Neural cell (in vitro differentiated cells): ENCODE measurements around the gene CACTIN. TPM values are rescaled to one million over a fixed set of nuclear protein-coding genes. Genes with fewer than 3 reads are reported as not detected.

Source experiments
- H2AFZ ChIP-seq: fragments of 200-600, 300-800 bp; sonication (generic), shearing (Covaris generic); 2 replicates; pipeline ENCODE4 v1.6.0; 2014; ENCODE audit warnings: low read depth, mild to moderate bottlenecking, antibody characterized with exemption, low read length, moderate library complexity
- H3F3A ChIP-seq: fragments of 200-600 bp; shearing (Covaris generic); 2 replicates; pipeline ENCODE4 v1.6.1; 2016; ENCODE audit warnings: mild to moderate bottlenecking, moderate library complexity, mixed read lengths, antibody characterized with exemption, low read length; ENCODE audit not compliant: insufficient read depth, poor library complexity, severe bottlenecking
- H3K27ac ChIP-seq: fragments of 200-600, 300-800 bp; sonication (generic), shearing (Covaris generic); 2 replicates; pipeline ENCODE4 v1.5.1; 2014; ENCODE audit warnings: mild to moderate bottlenecking, low read length, moderate library complexity
- H3K27me3 ChIP-seq: fragments of 300-800, 200-600 bp; sonication (generic), shearing (Covaris generic); 2 replicates; pipeline ENCODE4 v1.6.0; 2014; ENCODE audit warnings: mild to moderate bottlenecking, low read depth, low read length, moderate library complexity; ENCODE audit not compliant: insufficient read depth
- H3K36me3 ChIP-seq: fragments of 300-800, 200-600 bp; sonication (generic), shearing (Covaris generic); 2 replicates; pipeline ENCODE4 v1.5.1; 2014; ENCODE audit warnings: mild to moderate bottlenecking, antibody characterized with exemption, low read length, moderate library complexity; ENCODE audit not compliant: insufficient read depth
- H3K4me2 ChIP-seq: fragments of 300-800, 200-600 bp; sonication (generic), shearing (Covaris generic); 2 replicates; pipeline ENCODE4 v1.6.0; 2014; ENCODE audit warnings: mild to moderate bottlenecking, low read length
- H3K4me3 ChIP-seq: fragments of 300-800, 200-600 bp; sonication (generic), shearing (Covaris generic); 2 replicates; pipeline ENCODE4 v1.5.1; 2014; ENCODE audit warnings: mild to moderate bottlenecking, low read length, moderate library complexity
- H3K79me2 ChIP-seq: fragments of 200-600 bp; shearing (Covaris generic); replicated peaks from 2 replicates; pipeline ENCODE4 v1.6.0; 2014; ENCODE audit warnings: mild to moderate bottlenecking, low read length, moderate library complexity; ENCODE audit not compliant: insufficient read depth
- H3K9ac ChIP-seq: fragments of 300-800, 200-600 bp; sonication (generic), shearing (Covaris generic); 2 replicates; pipeline ENCODE4 v1.6.1; 2016; ENCODE audit warnings: mild to moderate bottlenecking, low read length, mixed read lengths
- H3K9me2 ChIP-seq: fragments of 200-600 bp; shearing (Covaris generic); 2 replicates; pipeline ENCODE4 v1.6.1; 2016; ENCODE audit warnings: mild to moderate bottlenecking, low read length, mixed read lengths; ENCODE audit not compliant: insufficient read depth
- H3K9me3 ChIP-seq: fragments of 200-600, 300-800 bp; sonication (generic), shearing (Covaris generic); 2 replicates; pipeline ENCODE4 v1.6.1; 2016; ENCODE audit warnings: mild to moderate bottlenecking, mixed run types, low read length, moderate library complexity, mixed read lengths
- H4K20me1 ChIP-seq: fragments of 200-600 bp; shearing (Covaris generic); 2 replicates; pipeline ENCODE4 v1.6.1; 2016; ENCODE audit warnings: mild to moderate bottlenecking, mixed run types; ENCODE audit not compliant: insufficient read depth
- EP300 ChIP-seq: fragments of 450-650 bp; conservative IDR thresholded peaks from 2 replicates; pipeline ENCODE4 v1.6.1; 2014; ENCODE audit warnings: antibody characterized with exemption, mild to moderate bottlenecking, moderate library complexity; ENCODE audit not compliant: poor library complexity, severe bottlenecking
- EZH2 ChIP-seq: fragments of 200-600, 300-800 bp; shearing (Covaris generic), sonication (generic); IDR thresholded peaks from 2 replicates; pipeline ENCODE4 v1.6.1; 2014; ENCODE audit warnings: antibody characterized with exemption, low read length, borderline replicate concordance, mild to moderate bottlenecking; ENCODE audit not compliant: insufficient read depth, poor library complexity, severe bottlenecking
- MXI1 ChIP-seq: fragments of 450-650 bp; conservative IDR thresholded peaks from 2 replicates; pipeline ENCODE4 v1.6.1; 2014; ENCODE audit warnings: antibody characterized with exemption, mild to moderate bottlenecking; ENCODE audit not compliant: poor library complexity, severe bottlenecking
- POLR2AphosphoS5 ChIP-seq: IDR thresholded peaks from 2 replicates; pipeline ENCODE4 v1.6.1; 2012
- RAD21 ChIP-seq: fragments of 450-650 bp; conservative IDR thresholded peaks from 2 replicates; pipeline ENCODE4 v1.6.1; 2014; ENCODE audit warnings: antibody characterized with exemption, mild to moderate bottlenecking, moderate library complexity
- REST ChIP-seq: IDR thresholded peaks from 2 replicates; pipeline ENCODE4 v1.6.1; 2012; ENCODE audit warnings: borderline replicate concordance
- SMC3 ChIP-seq: fragments of 450-650 bp; conservative IDR thresholded peaks from 2 replicates; pipeline ENCODE4 v1.6.1; 2014; ENCODE audit warnings: antibody characterized with exemption, mild to moderate bottlenecking, moderate library complexity; ENCODE audit not compliant: poor library complexity
- TAF1 ChIP-seq: IDR thresholded peaks from 2 replicates; pipeline ENCODE4 v1.6.1; 2012; ENCODE audit warnings: low read depth
- polyA plus RNA-seq: library from polyadenylated mRNA; depleted of rRNA; stranded (reverse); fragments of >200 nt; gene quantifications from 2 replicates; pipeline ENCODE4 v1.2.3, GENCODE V29; 2014
- TF ChIP-seq, protein P1 (sequence below): fragments of 450-650 bp; IDR thresholded peaks from 2 replicates; pipeline ENCODE4 v1.5.1; 2014; ENCODE audit warnings: antibody characterized with exemption, mild to moderate bottlenecking, moderate library complexity; ENCODE audit not compliant: poor library complexity, severe bottlenecking

CACTIN gene
- polyA plus RNA-seq, 1 donor from 2014 or later: 21.4 TPM

DNA sequence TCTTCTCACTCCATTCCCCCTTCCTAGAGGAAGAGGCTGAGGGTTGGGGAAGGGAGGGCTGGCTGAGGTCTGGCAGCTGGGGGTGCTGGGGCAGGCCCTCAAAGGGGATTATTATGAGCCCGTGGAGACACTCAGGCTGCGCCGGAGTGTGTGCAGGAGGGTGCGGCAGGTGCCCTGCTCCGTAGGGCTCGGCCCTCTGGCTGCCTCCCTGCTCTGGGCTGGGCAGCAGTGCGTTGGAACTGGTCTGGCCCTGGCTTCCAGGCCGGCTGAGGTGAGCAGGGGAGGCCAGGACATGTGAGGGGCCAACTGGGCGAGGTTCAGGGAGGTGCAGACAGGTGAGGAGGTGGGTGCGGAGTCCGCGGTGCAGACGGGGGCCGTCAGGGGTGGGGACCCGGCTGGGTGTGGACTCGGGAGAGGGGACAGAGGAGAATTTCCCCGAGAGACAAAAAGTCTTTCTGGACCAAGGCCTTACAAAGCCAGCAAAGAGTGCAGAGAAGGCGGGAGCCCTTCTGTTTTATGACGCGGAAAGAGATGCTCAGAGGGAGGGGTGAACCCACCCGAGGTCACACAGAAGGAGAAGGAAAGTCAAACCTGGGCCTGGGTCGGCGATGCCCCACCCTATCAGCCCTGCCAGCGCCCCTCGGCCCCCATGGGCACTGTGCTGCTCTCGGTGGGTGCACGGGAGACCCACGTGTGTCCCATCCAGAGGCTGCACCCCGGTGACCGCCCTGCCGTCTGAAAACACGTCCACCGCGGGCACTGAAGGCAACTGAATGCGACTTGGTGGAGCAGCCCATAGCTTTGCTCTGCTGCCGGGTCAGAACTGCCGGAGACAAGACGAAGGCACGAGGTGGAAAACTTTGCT, 42.7 kb upstream of the CACTIN start:
- H3K4me3 ChIP-seq: no peak overlapping the region
- no peaks in the 10 kb centered on the region for H3K79me2 ChIP-seq
- TF ChIP-seq MXI1 (no peak), EZH2 (no peak), EP300 (no peak), TAF1 (no peak), REST (no peak), SMC3 (no peak), POLR2AphosphoS5 (no peak), RAD21 (no peak)
- TF ChIP-seq, protein P1, sequence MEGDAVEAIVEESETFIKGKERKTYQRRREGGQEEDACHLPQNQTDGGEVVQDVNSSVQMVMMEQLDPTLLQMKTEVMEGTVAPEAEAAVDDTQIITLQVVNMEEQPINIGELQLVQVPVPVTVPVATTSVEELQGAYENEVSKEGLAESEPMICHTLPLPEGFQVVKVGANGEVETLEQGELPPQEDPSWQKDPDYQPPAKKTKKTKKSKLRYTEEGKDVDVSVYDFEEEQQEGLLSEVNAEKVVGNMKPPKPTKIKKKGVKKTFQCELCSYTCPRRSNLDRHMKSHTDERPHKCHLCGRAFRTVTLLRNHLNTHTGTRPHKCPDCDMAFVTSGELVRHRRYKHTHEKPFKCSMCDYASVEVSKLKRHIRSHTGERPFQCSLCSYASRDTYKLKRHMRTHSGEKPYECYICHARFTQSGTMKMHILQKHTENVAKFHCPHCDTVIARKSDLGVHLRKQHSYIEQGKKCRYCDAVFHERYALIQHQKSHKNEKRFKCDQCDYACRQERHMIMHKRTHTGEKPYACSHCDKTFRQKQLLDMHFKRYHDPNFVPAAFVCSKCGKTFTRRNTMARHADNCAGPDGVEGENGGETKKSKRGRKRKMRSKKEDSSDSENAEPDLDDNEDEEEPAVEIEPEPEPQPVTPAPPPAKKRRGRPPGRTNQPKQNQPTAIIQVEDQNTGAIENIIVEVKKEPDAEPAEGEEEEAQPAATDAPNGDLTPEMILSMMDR: no peak
- no peak overlapping the region for H3K4me2 ChIP-seq
- no peak overlapping the region for H2AFZ ChIP-seq
- no peaks in the 10 kb centered on the region for H3K27me3 ChIP-seq
- H4K20me1 ChIP-seq: no peaks in the 10 kb centered on the region
- no peaks in the 10 kb centered on the region for H3K9me3 ChIP-seq
- H3F3A ChIP-seq: no peaks in the 10 kb centered on the region
- H3K36me3 ChIP-seq: no peaks in the 10 kb centered on the region
- H3K27ac ChIP-seq: no peak overlapping the region
- no peaks in the 10 kb centered on the region for H3K9me2 ChIP-seq
- H3K9ac ChIP-seq: no peak overlapping the region

DNA sequence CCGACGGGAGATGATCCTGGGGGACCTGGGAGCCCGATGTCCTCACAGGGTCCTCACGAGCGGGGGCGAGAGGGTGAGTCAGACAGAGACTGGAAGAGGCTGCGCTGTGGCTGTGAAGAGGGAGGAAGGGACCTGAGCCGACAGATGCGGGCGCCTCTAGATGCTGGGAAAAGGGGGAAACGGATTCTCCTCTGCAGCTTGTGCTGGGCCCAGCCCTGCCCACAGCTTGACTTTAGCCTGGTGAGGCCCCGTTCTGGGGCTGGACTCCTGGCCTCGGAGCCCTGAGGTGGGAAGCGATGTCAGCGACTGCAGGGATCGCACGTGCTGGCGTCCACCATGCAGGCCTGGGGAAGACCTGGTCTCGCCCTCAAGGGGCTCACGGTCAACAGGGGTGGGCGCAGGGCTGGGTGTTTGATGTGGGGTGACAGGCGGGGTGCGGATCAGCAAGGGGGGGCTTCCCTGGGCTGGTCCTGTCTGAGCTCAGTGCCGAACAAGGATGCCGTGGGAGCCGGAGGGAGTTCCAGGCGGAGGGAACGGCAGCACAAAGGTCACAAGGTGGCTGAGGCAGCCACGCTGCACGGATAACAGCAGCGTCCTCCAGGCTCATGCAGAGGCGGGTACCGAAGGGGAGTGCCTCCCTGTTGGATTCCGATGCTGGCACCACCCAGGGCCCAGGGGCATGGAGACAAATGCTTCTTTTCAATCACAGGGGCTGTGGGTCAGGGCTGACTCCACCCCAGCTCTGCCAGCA, 41.9 kb upstream of the CACTIN start:
- H4K20me1 ChIP-seq: no peaks in the 10 kb centered on the region

More for the DNA sequence above, 41.9 kb upstream of the CACTIN start:
- no peak overlapping the region for H3K4me3 ChIP-seq
- H3K27ac ChIP-seq: no peak overlapping the region
- H3K9me2 ChIP-seq: no peaks in the 10 kb centered on the region
- no peaks in the 10 kb centered on the region for H3K27me3 ChIP-seq
- no peak overlapping the region for H2AFZ ChIP-seq
- TF ChIP-seq EZH2 (no peak), RAD21 (no peak), POLR2AphosphoS5 (no peak), MXI1 (no peak), TAF1 (no peak), REST (no peak), SMC3 (no peak), EP300 (no peak)
- TF ChIP-seq, protein P1: no peak
- H3K9me3 ChIP-seq: no peaks in the 10 kb centered on the region
- H3K9ac ChIP-seq: no peak overlapping the region
- no peaks in the 10 kb centered on the region for H3K79me2 ChIP-seq
- H3K4me2 ChIP-seq: no peak overlapping the region
- no peaks in the 10 kb centered on the region for H3F3A ChIP-seq
- H3K36me3 ChIP-seq: no peaks in the 10 kb centered on the region
